ENCODE measurements around the gene GBP7.

The GBP7 gene

DNA sequence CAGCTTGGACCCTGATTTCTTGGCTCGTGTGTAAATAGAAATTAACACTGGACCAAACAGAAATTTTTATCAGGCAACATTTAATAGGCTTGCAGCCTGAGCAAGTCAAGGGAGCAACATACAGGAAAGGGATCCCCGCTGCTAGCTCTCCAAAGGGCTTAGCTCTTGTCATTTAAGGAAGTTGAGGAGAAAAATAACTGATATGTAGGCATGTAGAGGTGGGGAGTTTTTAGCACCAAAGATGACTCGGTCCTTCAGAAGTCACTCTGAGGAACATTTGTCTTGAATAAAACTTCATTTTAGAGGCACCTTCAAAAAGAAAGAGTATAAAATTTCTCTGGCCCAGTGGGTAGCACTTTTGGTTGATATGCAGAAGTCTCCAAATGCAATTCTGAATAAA lies 76.9 kb downstream of the GBP7 start:
- Histone ChIP-seq H3K4me3 (ENCODE audit: low read depth, low read length) (no peak overlapping the region), H3K36me3 (ENCODE audit: control insufficient read depth, insufficient read depth, low read length) (no peaks in the 10 kb centered on the region), H3K9ac (no peak overlapping the region), H3K4me2 (ENCODE audit: low read length) (no peak overlapping the region), H3K79me2 (no peaks in the 10 kb centered on the region), H3K9me3 (ENCODE audit: control insufficient read depth, low read length) (no peaks in the 10 kb centered on the region), H3K4me1 (no peaks in the 10 kb centered on the region), H2AFZ (no peak overlapping the region), H3K27ac (no peak overlapping the region), H3K27me3 (ENCODE audit: control insufficient read depth, insufficient read depth, low read length) (no peaks in the 10 kb centered on the region)
- TF ChIP-seq, protein P1, sequence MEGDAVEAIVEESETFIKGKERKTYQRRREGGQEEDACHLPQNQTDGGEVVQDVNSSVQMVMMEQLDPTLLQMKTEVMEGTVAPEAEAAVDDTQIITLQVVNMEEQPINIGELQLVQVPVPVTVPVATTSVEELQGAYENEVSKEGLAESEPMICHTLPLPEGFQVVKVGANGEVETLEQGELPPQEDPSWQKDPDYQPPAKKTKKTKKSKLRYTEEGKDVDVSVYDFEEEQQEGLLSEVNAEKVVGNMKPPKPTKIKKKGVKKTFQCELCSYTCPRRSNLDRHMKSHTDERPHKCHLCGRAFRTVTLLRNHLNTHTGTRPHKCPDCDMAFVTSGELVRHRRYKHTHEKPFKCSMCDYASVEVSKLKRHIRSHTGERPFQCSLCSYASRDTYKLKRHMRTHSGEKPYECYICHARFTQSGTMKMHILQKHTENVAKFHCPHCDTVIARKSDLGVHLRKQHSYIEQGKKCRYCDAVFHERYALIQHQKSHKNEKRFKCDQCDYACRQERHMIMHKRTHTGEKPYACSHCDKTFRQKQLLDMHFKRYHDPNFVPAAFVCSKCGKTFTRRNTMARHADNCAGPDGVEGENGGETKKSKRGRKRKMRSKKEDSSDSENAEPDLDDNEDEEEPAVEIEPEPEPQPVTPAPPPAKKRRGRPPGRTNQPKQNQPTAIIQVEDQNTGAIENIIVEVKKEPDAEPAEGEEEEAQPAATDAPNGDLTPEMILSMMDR (IDR thresholded peaks at IDR 0.05), result no peak

DNA sequence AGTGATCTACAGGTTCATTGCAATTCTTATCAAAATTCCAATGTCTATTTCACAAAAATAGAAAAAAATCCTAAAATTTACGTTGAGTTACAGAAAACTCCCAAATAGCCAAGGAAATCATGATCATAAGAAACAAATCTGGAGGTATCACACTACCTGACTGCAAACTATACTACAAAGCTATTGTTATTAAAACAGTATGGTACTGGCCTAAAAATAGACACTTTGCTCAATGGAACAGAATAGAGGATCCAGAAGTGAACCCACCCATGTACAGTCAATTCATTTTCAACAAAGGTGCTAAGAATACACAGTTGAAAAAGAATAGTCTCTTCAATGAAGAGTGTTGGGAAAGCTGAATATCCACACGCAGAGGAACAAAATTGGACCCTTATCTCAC lies 80.1 kb downstream of the GBP7 start:
- TF ChIP-seq, protein P1 (IDR thresholded peaks at IDR 0.05), result no peak
- no peaks in the 10 kb centered on the region for H3K36me3 ChIP-seq (ENCODE audit: control insufficient read depth, insufficient read depth, low read length)
- no peak overlapping the region for H3K4me2 ChIP-seq (ENCODE audit: low read length)
- H3K4me1 ChIP-seq, result no peaks in the 10 kb centered on the region
- H3K9ac ChIP-seq, result no peak overlapping the region
- H3K79me2 ChIP-seq, result no peaks in the 10 kb centered on the region
- no peak overlapping the region for H3K27ac ChIP-seq
- H2AFZ ChIP-seq, result no peak overlapping the region
- no peaks in the 10 kb centered on the region for H3K27me3 ChIP-seq (ENCODE audit: control insufficient read depth, insufficient read depth, low read length)
- no peaks in the 10 kb centered on the region for H3K9me3 ChIP-seq (ENCODE audit: control insufficient read depth, low read length)
- H3K4me3 ChIP-seq (ENCODE audit: low read depth, low read length), result no peak overlapping the region

DNA sequence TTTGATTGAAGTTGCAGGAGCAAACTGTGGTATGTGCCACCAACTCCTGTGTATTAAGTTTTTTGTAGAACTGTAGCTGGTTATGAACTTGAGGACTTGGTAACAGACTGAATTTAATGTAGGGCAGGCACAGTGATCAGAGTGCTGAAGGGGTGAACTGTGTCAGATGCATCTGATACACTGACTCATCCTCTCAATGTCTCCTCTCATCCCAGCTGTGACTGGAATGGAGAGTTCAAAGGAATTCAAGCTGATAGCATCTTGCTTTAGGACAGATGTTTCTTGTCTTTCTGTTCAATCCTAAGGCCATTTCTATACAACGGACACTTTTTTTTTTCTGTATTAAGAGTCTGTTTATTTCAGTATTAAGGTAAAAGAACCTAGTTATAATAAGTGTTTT lies 85.8 kb downstream of the GBP7 start:
- no peak overlapping the region for H2AFZ ChIP-seq
- no peaks in the 10 kb centered on the region for H3K36me3 ChIP-seq (ENCODE audit: control insufficient read depth, insufficient read depth, low read length)
- no peak overlapping the region for H3K4me2 ChIP-seq (ENCODE audit: low read length)
- no peaks in the 10 kb centered on the region for H3K27me3 ChIP-seq (ENCODE audit: control insufficient read depth, insufficient read depth, low read length)
- H3K79me2 ChIP-seq, result no peaks in the 10 kb centered on the region
- TF ChIP-seq, protein P1 (IDR thresholded peaks at IDR 0.05), result no peak
- H3K9me3 ChIP-seq (ENCODE audit: control insufficient read depth, low read length), result no peaks in the 10 kb centered on the region
- H3K27ac ChIP-seq, result no peak overlapping the region
- no peak overlapping the region for H3K4me3 ChIP-seq (ENCODE audit: low read depth, low read length)
- no peaks in the 10 kb centered on the region for H3K4me1 ChIP-seq
- no peak overlapping the region for H3K9ac ChIP-seq

DNA sequence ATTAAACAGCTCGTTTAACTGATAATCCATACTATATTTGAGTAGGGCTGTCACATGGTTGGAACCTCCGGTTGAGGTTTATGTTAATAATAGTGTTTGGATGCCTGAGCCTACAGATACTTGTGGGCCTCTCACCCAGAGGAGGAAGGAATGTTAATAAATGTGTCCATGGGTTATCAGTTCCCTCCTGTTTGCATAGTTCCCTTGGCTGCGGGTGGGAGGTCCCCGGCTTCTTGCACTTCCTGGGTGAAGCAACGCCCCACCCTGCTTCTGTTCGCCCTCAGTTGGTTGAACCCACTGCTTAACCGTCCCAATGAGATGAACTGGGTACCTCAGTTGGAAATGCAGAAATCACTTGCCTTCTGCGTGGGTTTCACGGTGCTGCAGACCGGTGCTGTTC lies 87.2 kb downstream of the GBP7 start:
- Histone ChIP-seq H3K4me3 (ENCODE audit: low read depth, low read length) (no peak overlapping the region), H3K9me3 (ENCODE audit: control insufficient read depth, low read length) (no peaks in the 10 kb centered on the region), H3K79me2 (no peaks in the 10 kb centered on the region), H3K4me1 (no peaks in the 10 kb centered on the region), H3K27ac (no peak overlapping the region), H3K36me3 (ENCODE audit: control insufficient read depth, insufficient read depth, low read length) (no peaks in the 10 kb centered on the region), H3K27me3 (ENCODE audit: control insufficient read depth, insufficient read depth, low read length) (no peaks in the 10 kb centered on the region), H2AFZ (no peak overlapping the region), H3K9ac (no peak overlapping the region), H3K4me2 (ENCODE audit: low read length) (no peak overlapping the region)
- TF ChIP-seq, protein P1 (IDR thresholded peaks at IDR 0.05), result no peak

DNA sequence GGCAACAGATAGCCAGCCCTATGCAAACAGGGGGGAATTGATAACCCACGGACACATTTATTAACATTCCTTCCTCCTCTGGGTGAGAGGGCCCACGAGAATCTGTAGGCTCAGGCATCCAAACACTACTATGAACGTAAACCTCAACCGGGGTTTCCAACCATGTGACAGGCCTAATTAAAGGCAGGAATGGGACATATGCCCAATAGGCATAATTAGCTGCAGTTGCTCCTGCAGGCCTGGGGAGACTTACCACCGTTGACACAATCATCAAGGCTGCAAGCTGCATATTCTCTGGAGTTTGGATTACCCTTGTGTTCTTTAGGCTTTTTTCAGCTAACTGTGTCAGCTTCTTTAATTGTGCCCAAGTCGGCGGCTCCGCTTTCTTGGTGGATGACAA lies 88.6 kb downstream of the GBP7 start:
- no peak overlapping the region for H3K4me3 ChIP-seq (ENCODE audit: low read depth, low read length)
- H3K79me2 ChIP-seq, result no peaks in the 10 kb centered on the region
- H3K9me3 ChIP-seq (ENCODE audit: control insufficient read depth, low read length), result no peaks in the 10 kb centered on the region
- H3K4me1 ChIP-seq, result no peaks in the 10 kb centered on the region
- TF ChIP-seq, protein P1 (IDR thresholded peaks at IDR 0.05), result no peak
- H3K27ac ChIP-seq, result no peak overlapping the region
- no peak overlapping the region for H3K4me2 ChIP-seq (ENCODE audit: low read length)
- no peaks in the 10 kb centered on the region for H3K36me3 ChIP-seq (ENCODE audit: control insufficient read depth, insufficient read depth, low read length)
- H2AFZ ChIP-seq, result peak overlapping the region; percentile 11
- no peaks in the 10 kb centered on the region for H3K27me3 ChIP-seq (ENCODE audit: control insufficient read depth, insufficient read depth, low read length)
- H3K9ac ChIP-seq, result no peak overlapping the region

Data from parathyroid adenoma (tissue), 2 donors.